ENCODE measurements around the gene CLCF1. TPM values are rescaled to one million over a fixed set of nuclear protein-coding genes. Genes with fewer than 3 reads are reported as not detected.

Gene CLCF1
- total and polyA plus RNA-seq, 2 donors (not counting 3 experiments of a cell fraction or from before 2014, with no cell fraction given), result 5.8 to 6.5 TPM

DNA sequence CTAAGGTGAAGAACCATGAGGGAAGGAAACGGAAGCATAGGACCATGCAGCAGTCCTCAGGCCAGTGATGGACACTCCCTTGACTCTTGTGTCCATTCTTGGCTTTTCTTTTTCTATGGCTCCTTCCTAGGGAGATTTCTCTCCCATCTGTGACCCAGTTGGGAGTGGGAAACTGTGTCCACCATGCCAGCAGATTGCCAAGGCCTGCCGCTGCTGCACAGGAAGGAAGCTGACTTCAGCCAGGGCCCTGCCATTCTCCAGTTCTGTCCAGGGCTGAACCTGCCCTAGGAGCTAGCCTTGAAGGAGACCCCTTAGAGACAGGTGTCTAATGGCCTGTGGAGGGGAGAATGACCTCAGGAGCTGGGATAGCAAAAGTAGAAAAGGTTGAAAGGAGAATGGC, 52.7 kb downstream of the CLCF1 start:
- H3K27me3 ChIP-seq (ENCODE audit: control insufficient read depth in 2 of 2, insufficient read depth in 2 of 2, low read length in 2 of 2), result no peaks in the 10 kb centered on the region
- H3K36me3 ChIP-seq (ENCODE audit: control insufficient read depth in 2 of 2, extremely low read depth in 1 of 2, insufficient read depth in 2 of 2, low read length in 2 of 2), result no peaks in the 10 kb centered on the region
- no TSS peak for BruUV-seq (replicated peaks)
- intact Hi-C loops (cut with micrococcal nuclease), result no loop called here
- POLR2A ChIA-PET, result no interaction called here
- dilution Hi-C loops (cut with MboI; ENCODE audit: extremely low pct_ligation_motif_present, low sequenced_read_pairs), result no loop called here
- no peak overlapping the region for H2AFZ ChIP-seq (ENCODE audit: low read depth, low read length)
- no peaks in the 10 kb centered on the region for H3K79me2 ChIP-seq (ENCODE audit: control insufficient read depth, insufficient read depth, low read length)
- H3K9me1 ChIP-seq (replicated peaks; ENCODE audit: control insufficient read depth, extremely low read depth, insufficient read depth, low read length), result no peaks in the 10 kb centered on the region
- H3K9me3 ChIP-seq (replicated peaks; ENCODE audit: control insufficient read depth, insufficient read depth, low read length), result no peaks in the 10 kb centered on the region
- H3K9ac ChIP-seq (replicated peaks; ENCODE audit: extremely low read depth, insufficient read depth, low read length), result no peak overlapping the region
- FAIRE-seq, result no peak
- no peak overlapping the region for H3K4me3 ChIP-seq (replicated peaks in 1 of 3; ENCODE audit: insufficient read depth in 1 of 3, low read depth in 1 of 3, low read length in 3 of 3)
- H3K4me1 ChIP-seq (ENCODE audit: control insufficient read depth, extremely low read depth, insufficient read depth, low read length), result peaks cover 6% of the 10 kb centered on the region
- H3K4me2 ChIP-seq (ENCODE audit: insufficient read depth, low read length), result no peak overlapping the region
- H3K27ac ChIP-seq (ENCODE audit: insufficient read depth, low read depth, low read length), result no peak overlapping the region
- no peak for DNase-seq (ENCODE audit: low read depth, low spot score)
- CTCF ChIA-PET, result interaction anchor here (1.0 to 9.2 kb wide), 7 partner anchors 12 to 60 kb away, joined by 3 to 83 read pairs (median 5); no protein-coding TSS in a partner anchor
- no peaks in the 10 kb centered on the region for H4K20me1 ChIP-seq (replicated peaks; ENCODE audit: control insufficient read depth, extremely low read depth, insufficient read depth, low read length)
- no peak for TF ChIP-seq JUN (IDR thresholded peaks at IDR 0.05; ENCODE audit: borderline replicate concordance, insufficient read depth, insufficient read length, low read depth)
- no peak for TF ChIP-seq POLR2AphosphoS5 (IDR thresholded peaks at IDR 0.05; ENCODE audit: insufficient read depth, low read depth, low read length)
- TF ChIP-seq MYC (IDR thresholded peaks at IDR 0.05; ENCODE audit: low read depth, low read length), result no peak

GRCh38 chr11:67320011-67320410, 53.4 kb downstream of the CLCF1 start:
- Histone ChIP-seq H3K27me3 (ENCODE audit: control insufficient read depth in 2 of 2, insufficient read depth in 2 of 2, low read length in 2 of 2) (no peaks in the 10 kb centered on the region), H3K36me3 (ENCODE audit: control insufficient read depth in 2 of 2, extremely low read depth in 1 of 2, insufficient read depth in 2 of 2, low read length in 2 of 2) (no peaks in the 10 kb centered on the region), H3K27ac (ENCODE audit: insufficient read depth, low read depth, low read length) (no peak overlapping the region), H4K20me1 (replicated peaks; ENCODE audit: control insufficient read depth, extremely low read depth, insufficient read depth, low read length) (no peaks in the 10 kb centered on the region), H3K9me3 (replicated peaks; ENCODE audit: control insufficient read depth, insufficient read depth, low read length) (no peaks in the 10 kb centered on the region), H3K4me3 (replicated peaks in 1 of 3; ENCODE audit: insufficient read depth in 1 of 3, low read depth in 1 of 3, low read length in 3 of 3) (no peak overlapping the region), H3K9me1 (replicated peaks; ENCODE audit: control insufficient read depth, extremely low read depth, insufficient read depth, low read length) (no peaks in the 10 kb centered on the region), H3K79me2 (ENCODE audit: control insufficient read depth, insufficient read depth, low read length) (no peaks in the 10 kb centered on the region), H3K9ac (replicated peaks; ENCODE audit: extremely low read depth, insufficient read depth, low read length) (no peak overlapping the region), H3K4me1 (ENCODE audit: control insufficient read depth, extremely low read depth, insufficient read depth, low read length) (peaks cover 6% of the 10 kb centered on the region), H2AFZ (ENCODE audit: low read depth, low read length) (no peak overlapping the region), H3K4me2 (ENCODE audit: insufficient read depth, low read length) (no peak overlapping the region)
- dilution Hi-C loops (cut with MboI; ENCODE audit: extremely low pct_ligation_motif_present, low sequenced_read_pairs) (no loop called here), intact Hi-C loops (cut with micrococcal nuclease) (no loop called here)
- TF ChIP-seq CTCF (IDR thresholded peaks at IDR 0.05; ENCODE audit: extremely low read depth in 1 of 2, insufficient read depth in 1 of 2, low read depth in 1 of 2, low read length in 2 of 2) (no peak), GATA2 (IDR thresholded peaks at IDR 0.05; ENCODE audit: insufficient read depth, insufficient read length, low read depth, low read length) (no peak), FOS (IDR thresholded peaks at IDR 0.05; ENCODE audit: borderline replicate concordance, insufficient read depth, low read length) (no peak), JUN (IDR thresholded peaks at IDR 0.05; ENCODE audit: borderline replicate concordance, insufficient read depth, insufficient read length, low read depth) (no peak), POLR2A (IDR thresholded peaks at IDR 0.05; ENCODE audit: low read depth, low read length) (no peak), MYC (IDR thresholded peaks at IDR 0.05; ENCODE audit: low read depth, low read length) (no peak), POLR2AphosphoS5 (IDR thresholded peaks at IDR 0.05; ENCODE audit: insufficient read depth, low read depth, low read length) (no peak), EZH2 (IDR thresholded peaks at IDR 0.05; ENCODE audit: borderline replicate concordance, low read depth, low read length, severe bottlenecking) (no peak)
- TF ChIP-seq, protein P1, sequence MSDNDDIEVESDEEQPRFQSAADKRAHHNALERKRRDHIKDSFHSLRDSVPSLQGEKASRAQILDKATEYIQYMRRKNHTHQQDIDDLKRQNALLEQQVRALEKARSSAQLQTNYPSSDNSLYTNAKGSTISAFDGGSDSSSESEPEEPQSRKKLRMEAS (IDR thresholded peaks at IDR 0.05; ENCODE audit: insufficient read depth, insufficient read length), result no peak
- ChIA-PET POLR2A (interaction anchor here (0.6 to 0.9 kb wide), 2 partner anchors 43 to 59 kb away, joined by 4 read pairs; no protein-coding TSS in a partner anchor), CTCF (interaction anchor here (1.0 to 9.2 kb wide), 6 partner anchors 13 to 61 kb away, joined by 3 to 83 read pairs (median 5); no protein-coding TSS in a partner anchor)
- no peak for FAIRE-seq
- no TSS peak for BruUV-seq (replicated peaks)
- DNase-seq (ENCODE audit: low read depth, low spot score), result no peak

Data from endothelial cell of umbilical vein (primary cell).